Measurements from ENCODE around the gene MAP1LC3C.

MAP1LC3C gene

GRCh38 chr1:241962153-241962552 lies 36.7 kb downstream of the MAP1LC3C start:
- no peak for DNase-seq (ENCODE audit: low read depth)
- TF ChIP-seq, protein P1, sequence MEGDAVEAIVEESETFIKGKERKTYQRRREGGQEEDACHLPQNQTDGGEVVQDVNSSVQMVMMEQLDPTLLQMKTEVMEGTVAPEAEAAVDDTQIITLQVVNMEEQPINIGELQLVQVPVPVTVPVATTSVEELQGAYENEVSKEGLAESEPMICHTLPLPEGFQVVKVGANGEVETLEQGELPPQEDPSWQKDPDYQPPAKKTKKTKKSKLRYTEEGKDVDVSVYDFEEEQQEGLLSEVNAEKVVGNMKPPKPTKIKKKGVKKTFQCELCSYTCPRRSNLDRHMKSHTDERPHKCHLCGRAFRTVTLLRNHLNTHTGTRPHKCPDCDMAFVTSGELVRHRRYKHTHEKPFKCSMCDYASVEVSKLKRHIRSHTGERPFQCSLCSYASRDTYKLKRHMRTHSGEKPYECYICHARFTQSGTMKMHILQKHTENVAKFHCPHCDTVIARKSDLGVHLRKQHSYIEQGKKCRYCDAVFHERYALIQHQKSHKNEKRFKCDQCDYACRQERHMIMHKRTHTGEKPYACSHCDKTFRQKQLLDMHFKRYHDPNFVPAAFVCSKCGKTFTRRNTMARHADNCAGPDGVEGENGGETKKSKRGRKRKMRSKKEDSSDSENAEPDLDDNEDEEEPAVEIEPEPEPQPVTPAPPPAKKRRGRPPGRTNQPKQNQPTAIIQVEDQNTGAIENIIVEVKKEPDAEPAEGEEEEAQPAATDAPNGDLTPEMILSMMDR (IDR thresholded peaks at IDR 0.05; ENCODE audit: low read length, missing control alignments) = no peak
- H3K4me3 ChIP-seq (replicated peaks; ENCODE audit: low read depth, low read length) = no peak overlapping the region

DNA sequence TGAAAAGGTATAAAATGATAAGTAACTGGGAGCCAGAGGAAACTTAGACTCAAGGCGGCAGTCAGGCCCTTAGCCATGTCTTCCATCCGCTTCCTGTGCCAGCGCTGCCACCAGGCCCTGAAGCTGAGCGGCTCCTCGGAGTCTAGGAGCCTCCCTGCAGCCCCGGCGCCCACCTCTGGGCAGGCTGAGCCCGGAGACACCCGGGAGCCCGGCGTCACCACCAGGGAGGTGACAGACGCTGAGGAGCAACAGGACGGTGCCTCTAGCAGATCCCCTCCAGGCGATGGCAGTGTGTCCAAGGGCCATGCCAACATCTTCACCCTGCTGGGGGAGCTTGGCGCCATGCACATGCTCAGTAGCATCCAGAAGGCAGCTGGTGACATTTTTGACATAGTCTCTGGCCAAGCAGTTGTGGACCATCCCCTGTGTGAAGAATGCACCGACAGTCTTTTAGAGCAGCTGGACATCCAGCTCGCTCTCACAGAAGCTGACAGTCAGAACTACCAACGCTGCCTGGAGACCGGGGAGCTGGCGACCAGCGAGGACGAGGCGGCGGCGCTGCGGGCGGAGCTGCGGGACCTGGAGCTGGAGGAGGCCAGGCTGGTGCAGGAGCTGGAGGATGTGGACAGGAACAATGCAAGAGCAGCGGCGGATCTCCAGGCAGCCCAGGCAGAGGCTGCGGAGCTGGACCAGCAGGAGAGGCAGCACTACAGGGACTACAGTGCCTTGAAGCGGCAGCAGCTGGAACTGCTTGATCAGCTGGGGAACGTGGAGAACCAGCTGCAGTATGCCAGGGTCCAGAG lies 41.0 kb downstream of the MAP1LC3C start, which contains the start of gene BECN2:
Gene BECN2 (plus strand): TSS at position 76 of the 803 bp plus-strand sequence. CDS start 0 bp downstream, at position 76.
- no peak within 1 kb of the TSS for H3K4me3 ChIP-seq (replicated peaks; ENCODE audit: low read depth, low read length)
- DNase-seq (ENCODE audit: low read depth) = no peak
- TF ChIP-seq, protein P1 (IDR thresholded peaks at IDR 0.05; ENCODE audit: low read length, missing control alignments) = no peak

DNA sequence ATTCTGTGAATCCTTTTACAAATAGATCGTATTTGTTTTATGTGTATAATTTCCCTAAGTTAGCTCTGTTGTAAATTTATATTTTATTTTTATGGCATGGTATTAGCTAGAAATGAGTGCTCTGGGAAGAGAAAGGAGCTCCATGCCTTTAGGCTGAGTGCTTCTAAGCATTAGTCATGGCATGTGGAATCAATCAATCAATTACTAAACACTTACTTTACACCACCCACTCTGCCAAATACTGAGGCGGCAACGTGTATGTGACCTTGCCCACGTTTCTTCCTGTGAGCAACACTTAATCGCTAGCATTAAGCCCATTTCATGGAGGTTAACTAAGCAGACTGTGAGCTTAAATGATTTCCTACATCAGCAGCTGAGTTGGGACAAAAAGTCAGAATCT lies 48.5 kb downstream of the MAP1LC3C start:
- no peak overlapping the region for H3K4me3 ChIP-seq (replicated peaks; ENCODE audit: low read depth, low read length)
- TF ChIP-seq, protein P1 (IDR thresholded peaks at IDR 0.05; ENCODE audit: low read length, missing control alignments) = no peak
- DNase-seq (ENCODE audit: low read depth) = no peak

DNA sequence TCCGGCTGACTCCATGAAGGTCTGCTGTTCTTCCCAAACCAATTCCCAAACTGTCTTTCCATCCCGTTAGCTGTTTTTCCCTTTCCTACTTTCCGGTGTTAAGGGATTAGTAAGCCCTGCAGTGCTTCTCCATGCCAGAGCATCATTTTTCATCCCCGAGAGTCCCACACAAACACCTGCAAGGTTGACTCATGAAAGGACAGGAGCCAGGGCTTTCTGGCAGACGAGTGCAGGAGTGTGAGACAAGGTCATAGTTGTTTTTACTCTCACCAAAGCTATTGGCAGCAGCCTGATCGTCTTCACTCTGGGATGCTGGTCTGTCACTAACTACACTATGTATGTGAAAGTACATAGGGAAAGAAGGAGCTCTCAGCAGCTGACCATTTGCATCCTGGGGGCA lies 51.5 kb downstream of the MAP1LC3C start:
- no peak for DNase-seq (ENCODE audit: low read depth)
- TF ChIP-seq, protein P1 (IDR thresholded peaks at IDR 0.05; ENCODE audit: low read length, missing control alignments) = no peak
- H3K4me3 ChIP-seq (replicated peaks; ENCODE audit: low read depth, low read length) = no peak overlapping the region
